GM12892 (cell line): Measurements from ENCODE around the gene CCNT1.

Experiments used
- POLR2A ChIP-seq: IDR thresholded peaks from 2 replicates; pipeline ENCODE4 v1.6.1; 2011; ENCODE audit warnings: low read depth, low read length, control low read depth
- POLR2AphosphoS5 ChIP-seq: IDR thresholded peaks from 2 replicates; pipeline ENCODE4 v1.6.1; 2011; ENCODE audit warnings: low read depth, low read length, control low read depth
- TAF1 ChIP-seq: IDR thresholded peaks from 2 replicates; pipeline ENCODE4 v1.6.1; 2011; ENCODE audit warnings: low read depth, mild to moderate bottlenecking, control low read depth, low read length, borderline replicate concordance

- no peak for TF ChIP-seq POLR2A
- TF ChIP-seq POLR2AphosphoS5: no peak
- no peak for TF ChIP-seq TAF1
Measured at GRCh38 chr12:48693572-48693971, 22.9 kb downstream of the CCNT1 start.
